ENCODE results near the gene CCNYL1.
"Not testable (repeated sequence)": the region's sequence is repeated elsewhere in the genome, so short reads cannot be mapped to it uniquely, and the experiment has no call there.

Gene CCNYL1

DNA sequence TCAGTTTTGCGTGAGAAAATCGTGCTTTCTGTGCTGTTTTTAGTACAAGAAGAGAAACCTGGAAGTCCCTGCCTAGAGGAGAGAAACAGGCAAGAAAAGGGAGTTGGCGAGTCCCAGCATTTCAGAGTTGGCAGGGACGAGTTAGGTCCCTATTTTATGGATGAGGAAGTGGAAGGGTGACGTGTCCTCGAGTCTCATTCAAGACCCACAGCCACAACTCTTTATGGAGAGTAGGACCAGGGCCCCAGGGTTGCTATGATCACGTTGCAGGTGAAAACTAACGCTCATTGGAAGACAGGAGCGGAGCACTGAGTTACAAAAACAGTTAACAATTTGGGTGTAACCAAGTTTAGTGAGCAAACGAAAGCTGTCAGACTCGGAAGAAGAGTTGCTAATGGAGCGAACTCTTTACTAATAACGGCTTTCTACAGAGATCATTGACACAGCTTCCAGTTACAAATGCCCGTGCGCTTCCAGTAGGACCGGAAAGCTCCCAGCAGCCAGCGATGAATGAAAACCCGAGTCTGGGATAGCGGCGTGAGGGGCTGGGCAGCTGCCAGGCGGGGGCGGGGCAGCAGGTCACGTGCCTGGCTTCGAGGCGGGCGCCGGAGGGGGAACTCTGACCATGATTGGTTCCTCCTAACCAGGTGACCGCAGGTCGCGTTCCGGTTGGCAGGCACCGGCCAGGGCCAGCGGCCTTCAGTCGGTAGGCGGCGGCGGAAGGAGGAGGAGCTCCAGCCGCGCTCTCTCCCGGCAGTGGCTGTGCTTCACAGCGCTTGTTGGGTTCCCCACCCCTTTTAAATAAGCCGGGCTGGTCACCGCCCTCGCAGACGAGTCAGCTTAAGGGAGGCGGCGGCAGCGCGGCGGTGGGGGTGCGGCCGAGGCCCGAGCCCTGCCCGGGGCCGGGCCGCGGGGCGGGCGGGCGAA is at the start of gene CCNYL1:
Gene CCNYL1 (plus strand): TSS at position 827 of the 927 bp plus-strand sequence. CDS start 257 bp downstream, outside the sequence.
- peak; percentile 96 to 99 for DNase-seq (ENCODE audit: low read depth in 2 of 2)

DNA sequence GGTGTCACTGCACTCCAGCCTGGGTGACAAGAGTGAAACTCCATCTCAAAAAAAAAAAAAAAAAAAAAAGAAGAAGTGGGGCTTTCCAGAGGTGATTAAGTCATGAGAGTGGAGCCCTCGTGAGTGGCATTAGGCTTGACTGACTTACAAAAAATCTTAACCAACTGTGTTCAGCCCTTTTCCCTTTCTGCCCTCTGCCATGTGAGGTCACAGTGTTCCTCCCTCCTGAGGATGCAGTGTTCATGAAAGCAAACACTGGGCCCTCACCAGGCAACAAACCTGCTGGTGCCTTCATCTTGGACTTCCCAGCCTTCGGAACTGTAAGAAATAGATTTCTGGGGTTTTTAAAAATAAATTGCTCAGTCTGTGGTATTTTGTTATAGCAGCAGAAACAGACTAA is 49.2 kb upstream of the CCNYL1 start:
- DNase-seq (ENCODE audit: low read depth in 2 of 2), result no peak

DNA sequence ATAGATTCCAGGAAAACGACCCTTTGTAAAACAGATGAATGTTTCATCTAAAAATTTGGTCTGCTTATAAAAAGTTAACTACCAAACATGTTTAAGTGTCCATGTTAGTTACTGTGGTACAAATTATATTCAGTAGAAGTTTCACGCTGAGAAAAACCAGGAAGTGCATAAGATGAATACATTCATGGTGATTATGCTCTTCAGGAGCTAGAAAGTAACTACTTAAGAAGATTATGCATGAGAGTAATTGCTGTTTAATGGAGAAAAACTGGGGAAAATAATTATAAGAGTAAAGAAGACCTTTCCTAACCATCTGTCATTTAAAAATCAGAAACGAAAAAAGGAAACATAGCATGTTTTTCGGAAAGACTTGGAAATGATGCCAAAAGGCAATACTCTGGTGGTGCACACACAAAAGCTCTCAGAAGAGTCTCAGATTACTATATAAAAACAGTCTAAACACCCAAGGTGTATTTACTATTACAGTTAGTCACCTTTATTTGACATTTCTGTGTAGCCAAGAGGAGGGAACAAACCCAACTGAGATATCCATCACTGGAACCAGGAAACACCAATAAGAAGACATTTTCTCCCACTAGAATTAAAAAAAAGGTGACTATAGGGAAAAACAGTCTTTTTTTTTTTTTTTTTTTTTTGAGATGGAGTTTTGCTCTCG is 47.4 kb upstream of the CCNYL1 start:
- no peak for DNase-seq (ENCODE audit: low read depth in 2 of 2)

DNA sequence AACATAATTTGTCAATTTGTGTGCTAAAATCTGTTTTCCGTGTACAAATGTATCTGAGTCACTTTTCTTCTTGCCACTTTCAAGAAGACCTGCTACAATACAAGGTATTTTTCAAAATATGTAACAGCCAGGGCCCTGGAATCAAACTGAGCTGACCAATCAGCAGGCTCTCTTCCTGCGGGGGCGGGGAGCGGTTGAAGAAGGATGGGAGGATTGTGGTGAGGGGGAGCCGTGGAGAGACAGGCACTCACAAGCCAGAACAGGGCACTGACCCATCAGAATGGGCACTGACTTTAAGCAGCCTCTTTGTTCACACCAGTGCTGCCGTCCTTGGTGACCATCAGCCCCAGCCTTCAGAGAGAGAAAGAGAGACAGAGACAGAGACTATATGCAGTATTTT is 40.6 kb upstream of the CCNYL1 start:
- DNase-seq (ENCODE audit: low read depth in 2 of 2), result no peak

DNA sequence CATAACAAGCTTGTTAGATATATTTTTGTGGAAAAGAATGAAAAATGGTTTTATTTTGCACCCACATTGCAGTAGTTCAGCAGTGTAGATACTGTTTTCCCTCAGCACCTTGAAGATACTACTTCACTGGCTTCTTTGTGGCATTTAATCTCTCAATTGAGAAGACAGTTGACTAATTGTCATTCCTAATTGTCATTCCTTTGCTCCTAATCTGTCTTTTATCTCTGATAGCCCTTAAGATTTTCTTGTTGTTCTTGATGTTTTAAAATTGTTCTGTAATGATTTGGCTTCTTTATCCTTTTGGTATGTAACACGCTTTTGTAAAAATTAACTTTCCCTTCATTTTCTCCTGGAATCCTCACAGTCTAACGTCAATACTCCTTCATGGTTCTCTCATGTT is 38.0 kb upstream of the CCNYL1 start:
- no peak for DNase-seq (ENCODE audit: low read depth in 2 of 2)

DNA sequence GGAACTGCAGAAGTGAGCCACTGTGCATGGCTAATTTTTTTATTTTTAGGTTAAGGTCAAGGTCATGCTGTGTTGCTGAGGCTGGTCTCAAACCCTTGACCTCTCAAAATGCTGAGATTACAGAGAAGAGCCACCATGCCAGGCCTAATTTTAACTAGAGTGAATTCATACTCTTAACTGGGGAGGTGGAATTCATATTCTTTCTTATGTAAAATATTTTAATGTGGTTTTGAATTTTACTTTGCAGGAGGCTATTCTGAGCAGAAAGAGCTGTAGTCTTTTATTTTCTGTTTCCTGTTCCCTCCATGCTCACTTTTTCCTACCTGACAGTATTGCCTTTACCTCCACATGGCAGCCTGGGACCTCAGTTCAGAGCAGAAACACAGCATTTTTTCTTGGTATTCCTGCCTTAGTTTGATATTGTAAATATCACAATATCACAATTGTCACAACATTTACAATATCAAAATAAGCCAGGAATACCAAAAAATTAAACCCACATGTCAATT is 37.1 kb upstream of the CCNYL1 start:
- DNase-seq (ENCODE audit: low read depth in 2 of 2), result no peak

DNA sequence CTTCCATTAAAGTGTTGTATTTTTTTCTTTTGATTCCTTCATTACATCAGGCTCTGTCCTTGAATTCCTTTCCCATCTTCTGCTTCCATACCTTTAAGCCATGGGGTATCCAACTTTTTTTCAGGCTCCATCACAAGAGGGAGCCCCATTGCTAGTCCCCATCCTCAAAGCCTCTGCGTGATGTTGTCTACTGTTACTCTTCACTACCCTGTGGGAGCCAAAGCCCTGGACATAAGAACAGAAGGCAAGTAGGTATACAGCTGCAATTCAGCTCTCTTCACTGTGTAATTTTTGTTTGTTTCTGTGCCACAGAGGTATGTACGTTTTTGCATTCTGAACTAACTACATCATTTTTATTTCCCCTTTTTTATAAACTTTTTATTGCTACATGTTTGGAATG is 36.6 kb upstream of the CCNYL1 start:
- DNase-seq (ENCODE audit: low read depth in 2 of 2), result no peak

DNA sequence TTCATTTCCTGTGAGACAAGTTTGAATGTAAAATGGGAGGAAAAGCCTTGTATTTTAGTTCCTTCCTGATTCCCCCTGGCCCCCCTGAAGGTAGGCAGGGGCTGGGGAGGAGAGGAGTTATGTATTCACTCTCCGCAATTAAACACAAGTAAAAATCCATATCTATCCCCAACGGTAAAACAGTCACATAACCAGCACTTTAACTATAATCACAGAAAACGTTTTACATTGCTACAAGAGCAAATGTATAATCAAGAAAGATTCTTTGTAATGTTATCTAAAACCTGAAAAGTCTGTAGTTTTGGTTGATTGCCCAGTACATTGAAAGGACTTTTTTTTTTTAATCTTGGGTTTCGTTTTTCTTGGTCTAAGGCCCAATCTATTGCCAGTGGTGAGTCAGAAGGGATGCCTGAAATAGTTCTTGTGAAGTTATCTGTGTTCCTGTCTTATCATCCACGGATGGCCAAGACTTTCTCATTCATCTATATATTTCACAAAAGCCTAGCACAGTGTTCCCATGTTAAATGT is 34.5 kb upstream of the CCNYL1 start:
- DNase-seq (ENCODE audit: low read depth in 2 of 2), result no peak

DNA sequence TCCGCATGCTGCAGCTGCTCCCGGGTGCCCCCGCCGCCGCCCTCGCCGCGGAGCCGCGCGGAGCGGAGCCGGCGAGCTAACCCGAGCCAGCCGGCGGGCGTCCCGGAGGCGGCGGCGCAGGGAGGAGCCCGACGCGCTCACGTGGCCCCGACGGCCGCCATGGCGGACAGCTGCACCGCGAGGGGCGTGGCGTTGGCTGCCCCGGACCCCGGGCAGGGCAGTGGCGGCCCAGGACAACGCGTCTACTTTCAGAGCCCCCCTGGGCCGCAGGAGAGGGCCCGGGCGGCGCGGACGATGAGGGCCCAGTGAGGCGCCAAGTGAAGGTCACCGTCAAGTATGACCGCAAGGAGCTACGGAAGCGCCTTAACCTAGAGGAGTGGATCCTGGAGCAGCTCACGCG is 30.0 kb upstream of the CCNYL1 start:
- DNase-seq (ENCODE audit: low read depth in 2 of 2), result no peak

DNA sequence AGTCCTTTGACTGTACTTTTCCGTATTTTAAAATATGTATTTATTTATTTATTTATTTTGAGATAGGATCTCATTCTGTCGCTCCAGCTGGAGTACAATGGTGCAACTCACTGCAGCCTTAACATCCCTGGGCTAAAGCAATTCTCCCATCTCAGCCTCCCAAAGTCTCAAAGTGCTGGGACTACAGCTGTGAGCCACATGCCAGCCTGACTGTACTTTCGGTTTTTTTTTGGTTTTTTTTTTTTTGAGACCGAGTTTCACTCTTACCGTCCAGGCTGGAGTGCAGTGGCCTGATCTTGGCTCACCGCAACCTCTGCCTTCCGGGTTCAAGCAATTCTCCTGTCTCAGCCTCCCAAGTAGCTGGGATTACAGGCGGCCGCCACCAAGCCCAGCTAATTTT is 28.9 kb upstream of the CCNYL1 start:
- DNase-seq (ENCODE audit: low read depth in 2 of 2), result no peak

DNA sequence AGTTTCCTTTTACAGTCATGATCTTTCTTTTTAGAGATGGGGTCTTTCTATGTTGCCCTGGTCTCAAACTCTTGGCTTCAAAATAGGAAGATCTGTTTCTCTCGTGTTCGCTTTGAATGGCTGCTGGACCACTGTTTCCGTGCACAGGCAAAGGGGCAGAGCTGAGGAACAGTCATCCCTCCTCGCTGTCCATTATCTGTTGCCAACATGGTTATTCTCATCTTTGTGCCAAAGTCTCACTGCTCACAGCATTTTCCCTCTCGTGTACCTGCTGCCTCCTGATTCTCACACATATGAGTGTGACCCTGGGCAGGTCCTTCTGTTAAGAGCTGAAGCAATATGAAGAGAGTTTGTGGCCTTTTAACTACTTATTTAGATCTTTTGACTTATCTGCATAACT is 28.0 kb upstream of the CCNYL1 start:
- DNase-seq (ENCODE audit: low read depth in 2 of 2), result no peak

DNA sequence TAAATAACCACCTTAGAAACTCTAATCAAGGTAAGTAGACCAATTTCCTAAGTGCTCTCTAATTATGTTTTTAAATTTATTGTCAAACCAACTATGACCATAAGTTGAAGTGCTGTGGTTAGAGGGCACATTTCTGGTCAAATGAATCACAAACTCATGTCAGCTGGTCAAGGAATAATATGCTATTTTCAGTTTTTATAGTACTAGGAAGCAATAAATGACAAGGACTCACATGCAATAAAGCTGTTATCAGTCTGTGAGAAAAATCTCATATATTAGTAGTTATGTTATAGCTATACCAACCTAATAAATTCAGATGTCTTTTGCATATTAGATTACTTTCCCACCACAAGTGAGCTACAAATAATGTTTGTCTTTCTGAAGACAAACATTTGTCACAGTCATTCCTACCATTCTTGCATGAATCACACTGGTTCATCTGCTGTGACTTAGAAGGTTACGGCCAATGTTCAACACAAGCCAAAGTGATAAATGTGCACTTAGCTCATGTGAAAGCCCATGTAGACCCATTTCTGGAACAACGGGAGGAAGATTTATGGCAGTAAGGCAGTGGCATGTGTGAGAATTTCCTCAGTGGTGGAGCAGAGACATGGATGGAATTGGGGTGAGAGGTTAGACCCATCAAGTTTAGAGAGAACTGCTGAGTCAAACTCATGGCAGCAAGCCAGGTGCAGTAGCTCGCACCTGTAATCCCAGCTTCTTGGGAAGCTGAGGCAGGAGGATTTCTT is 27.4 kb upstream of the CCNYL1 start:
- DNase-seq (ENCODE audit: low read depth in 2 of 2), result no peak

DNA sequence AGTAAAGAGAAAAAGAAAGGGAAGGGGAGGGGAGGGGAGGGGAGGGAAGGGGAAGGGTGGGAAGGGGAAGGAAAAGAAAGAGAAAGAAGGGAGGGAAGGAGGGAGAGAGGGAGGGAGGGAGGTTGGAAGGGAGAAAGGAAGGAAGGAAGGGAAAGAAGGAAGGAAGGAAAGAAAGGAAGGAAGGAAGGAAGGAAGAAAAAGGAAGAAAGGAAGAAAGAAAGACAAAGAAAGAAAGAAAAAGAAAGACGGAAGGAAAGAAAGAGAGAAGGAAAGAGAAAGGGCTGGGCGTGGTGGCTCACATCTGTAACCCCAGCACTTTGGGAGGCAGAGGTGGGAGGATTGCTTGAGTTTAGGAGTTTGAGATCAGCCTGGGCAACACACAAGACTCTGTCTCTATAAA is 24.6 kb upstream of the CCNYL1 start:
- DNase-seq (ENCODE audit: low read depth in 2 of 2), result no peak

DNA sequence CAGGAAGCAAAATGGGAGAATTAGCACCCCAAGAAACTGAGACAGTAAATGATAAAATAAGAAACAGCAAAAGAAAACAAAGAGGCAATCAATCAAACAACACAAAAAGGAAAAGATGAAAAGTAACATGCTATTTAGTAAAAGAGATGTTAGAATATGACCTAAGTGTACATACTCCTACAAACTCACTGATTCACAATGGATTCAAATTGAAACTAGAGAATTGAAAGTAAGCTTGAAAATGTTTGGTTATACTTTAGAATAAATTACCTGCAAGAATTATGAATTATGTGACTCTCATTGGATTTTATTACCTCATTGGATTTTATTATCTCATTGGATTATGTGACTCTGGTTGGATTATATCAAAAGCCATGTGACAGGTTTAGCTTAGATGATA is 22.8 kb upstream of the CCNYL1 start:
- DNase-seq (ENCODE audit: low read depth in 2 of 2), result no peak

DNA sequence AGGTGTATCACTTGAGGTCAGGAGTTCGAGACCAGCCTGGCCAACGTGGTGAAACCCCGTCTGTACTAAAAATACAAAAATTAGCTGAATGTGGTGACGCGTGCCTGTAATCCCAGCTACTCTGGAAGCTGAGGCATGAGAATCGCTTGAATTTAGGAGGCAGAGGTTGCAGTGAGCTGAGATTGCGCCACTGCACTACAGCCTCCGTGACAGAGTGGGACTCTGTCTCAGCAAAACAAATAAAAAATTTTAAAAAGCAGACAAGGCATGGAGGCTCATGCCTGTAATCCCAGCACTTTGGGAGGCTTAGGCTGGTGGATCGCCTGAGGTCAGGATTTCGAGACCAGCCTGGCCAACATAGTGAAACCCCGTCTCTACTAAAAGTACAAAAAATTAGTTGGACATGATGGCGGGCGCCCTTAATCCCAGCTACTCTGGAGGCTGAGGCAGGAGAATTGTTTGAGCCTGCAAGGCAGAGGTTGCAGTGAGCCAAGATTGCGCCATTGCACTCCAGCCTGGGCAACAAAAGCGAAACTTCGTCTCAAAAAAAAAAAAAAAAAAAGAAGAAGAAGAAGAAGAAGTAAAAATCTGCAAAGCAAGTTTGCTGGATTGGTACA is 20.5 kb upstream of the CCNYL1 start:
- not testable (repeated sequence) for DNase-seq (ENCODE audit: low read depth in 2 of 2)

DNA sequence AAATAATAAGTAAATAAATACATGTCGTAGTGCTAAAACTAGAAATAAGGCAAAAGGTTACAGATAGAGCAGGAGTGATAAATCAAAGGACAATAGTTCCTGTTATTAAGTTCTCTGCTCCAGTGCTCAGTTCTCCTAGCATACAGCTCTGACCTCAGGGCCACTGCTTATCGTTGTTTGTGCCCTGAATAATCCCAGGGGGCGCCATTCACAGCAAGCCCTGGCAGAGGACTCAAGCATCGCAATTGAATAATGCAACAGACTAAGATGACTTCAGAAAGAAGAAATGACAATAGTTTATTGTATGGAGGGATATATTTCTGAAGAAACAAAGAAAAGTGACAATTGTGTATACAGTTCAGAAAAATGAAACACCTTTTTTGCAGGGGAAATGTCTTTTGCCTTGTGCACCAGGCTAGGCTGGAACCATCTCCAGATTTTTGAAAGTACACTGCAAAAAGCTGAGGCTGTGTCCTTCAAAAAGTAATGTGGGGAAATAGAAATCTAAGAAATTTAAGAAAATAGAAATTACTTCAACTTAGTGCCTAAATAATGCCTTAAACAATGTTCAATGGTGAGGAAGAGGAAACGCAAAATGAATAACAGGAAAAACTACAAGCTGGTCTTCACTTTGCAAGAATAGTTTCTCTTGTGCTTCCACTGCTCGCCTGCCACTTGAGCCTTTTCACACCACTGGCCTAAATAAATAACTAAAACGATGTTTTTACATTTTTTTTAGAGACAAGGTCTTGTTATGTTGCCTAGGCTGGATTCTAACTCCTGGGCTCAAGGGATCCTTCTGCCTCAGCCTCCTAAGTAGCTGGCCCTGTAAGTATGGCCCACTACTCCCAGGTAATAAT is 19.0 kb upstream of the CCNYL1 start:
- DNase-seq (ENCODE audit: low read depth in 2 of 2), result peak; percentile 23 to 26

DNA sequence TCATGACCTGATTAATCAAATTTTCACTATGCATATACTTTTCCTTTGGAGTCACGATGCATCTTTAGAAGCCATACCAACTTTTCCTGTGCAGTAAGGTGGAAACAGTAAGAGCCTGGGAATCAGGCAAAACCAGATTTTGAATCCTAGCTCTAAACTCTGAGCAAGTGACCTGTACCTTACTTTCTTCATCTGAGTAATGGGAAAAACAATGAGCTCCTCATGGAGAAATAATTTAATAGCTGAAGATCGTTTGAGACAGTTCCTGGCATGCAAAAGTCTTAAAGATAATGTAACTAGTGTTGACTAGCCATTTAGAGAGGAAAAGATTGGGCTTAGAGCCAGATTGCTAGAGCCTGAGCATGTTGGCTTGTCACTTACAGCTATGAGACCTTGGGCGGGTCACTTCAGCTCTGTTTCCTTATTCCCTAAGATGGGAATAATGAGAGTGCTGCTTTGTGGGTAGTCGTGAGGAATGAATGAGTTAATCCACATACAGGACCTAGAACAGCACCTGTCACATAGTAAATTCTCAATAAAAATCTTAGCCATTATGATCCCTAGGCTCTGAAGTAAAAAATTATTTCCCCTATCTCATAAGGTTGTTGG is 17.7 kb upstream of the CCNYL1 start:
- DNase-seq (ENCODE audit: low read depth in 2 of 2), result no peak

DNA sequence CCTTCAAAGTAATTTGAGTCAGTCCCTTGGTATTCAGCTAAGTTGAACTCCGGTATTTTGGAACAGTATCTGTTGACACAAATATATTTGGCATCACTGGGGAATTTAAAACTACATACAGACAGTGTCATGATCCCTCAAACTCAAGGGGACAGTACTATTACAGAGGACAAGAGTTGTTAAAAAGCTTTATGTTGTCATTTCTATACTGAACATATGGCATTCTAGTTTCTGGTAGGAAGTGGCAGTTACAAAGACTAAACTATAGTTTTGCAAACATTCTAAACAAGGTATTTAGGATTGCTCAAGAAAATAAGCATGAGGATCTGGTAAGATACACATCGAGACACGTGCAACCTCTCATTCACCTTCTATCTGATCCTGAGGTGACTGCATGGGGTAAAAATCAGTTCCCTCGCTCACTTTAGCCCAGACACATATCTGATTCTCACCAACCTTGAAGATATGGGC is 16.6 kb upstream of the CCNYL1 start:
- DNase-seq (ENCODE audit: low read depth in 2 of 2), result no peak

DNA sequence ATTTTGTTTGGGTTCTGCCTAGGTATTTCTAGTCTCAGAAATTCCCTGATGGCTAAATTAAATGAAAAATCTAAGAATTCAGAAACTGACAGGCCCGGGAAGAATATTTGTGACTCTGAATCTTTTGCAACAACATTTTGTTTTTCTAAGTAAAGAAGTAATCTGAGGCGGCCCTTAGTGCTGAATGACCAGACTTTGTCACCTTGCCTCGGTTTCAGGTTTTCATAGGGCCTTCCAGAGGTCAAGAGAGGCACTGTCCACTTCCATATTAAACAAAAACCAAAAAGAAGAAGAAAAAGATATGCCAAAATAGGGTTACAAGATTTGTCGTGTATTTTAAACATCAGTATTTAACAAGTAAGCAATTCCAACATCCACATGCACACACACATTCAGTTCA is 16.1 kb upstream of the CCNYL1 start:
- DNase-seq (ENCODE audit: low read depth in 2 of 2), result no peak

DNA sequence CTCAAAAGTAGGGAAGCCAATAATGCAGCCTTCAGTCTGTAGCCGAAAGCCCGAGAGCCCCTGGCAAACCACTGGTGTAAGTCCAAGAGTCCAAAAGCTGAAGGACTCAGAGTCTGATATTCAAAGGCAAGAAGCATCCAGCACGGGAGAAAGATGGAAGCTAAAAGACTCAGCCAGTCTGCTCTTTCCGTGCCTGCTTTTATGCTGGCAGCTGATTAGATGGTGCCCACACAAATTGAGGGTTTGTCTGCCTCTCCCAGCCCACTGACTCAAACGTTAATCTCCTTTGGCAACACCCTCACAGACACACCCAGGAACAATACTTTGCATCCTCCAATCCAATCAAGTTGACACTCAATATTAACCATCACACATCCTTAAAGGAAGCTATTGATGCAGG is 14.5 kb upstream of the CCNYL1 start:
- DNase-seq (ENCODE audit: low read depth in 2 of 2), result not testable (repeated sequence)

All from stimulated activated CD8-positive, alpha-beta memory T cell treated with anti-CD3 and anti-CD28 coated beads, Interleukin-7, amount 100 ng/mL, for 4 hours (primary cell).